Lung (tissue), 12 donors: ENCODE data around the gene MVB12B. TPM values are rescaled to one million over a fixed set of nuclear protein-coding genes. Genes with fewer than 3 reads are reported as not detected.

Experiments
- ATAC-seq: fragments of 200-7000 bp; cut with Tn5 transposase; one replicate; pipeline ENCODE4 v1.9.1; 2020; ENCODE audit warnings: moderate number of reproducible peaks; ENCODE audit not compliant: insufficient read depth, low FRiP score
- DNase-seq, 3 donors: peaks; one replicate each; pipeline ENCODE4 v3.0.0-alpha.2; 2013 to 2017
- H3K27ac ChIP-seq, 2 donors: one replicate each; pipeline ENCODE4 v1.5.1; 2013; ENCODE audit warnings: mild to moderate bottlenecking in 2 of 2, moderate library complexity in 2 of 2, control low read depth in 1 of 2, inconsistent platforms in 1 of 2, low read depth in 1 of 2, low read length in 1 of 2
- H3K27me3 ChIP-seq, 3 donors: one replicate each; pipeline ENCODE4 v1.5.1; 2013; ENCODE audit warnings: low read length in 2 of 3; ENCODE audit not compliant: control insufficient read depth in 3 of 3, insufficient read depth in 3 of 3
- H3K36me3 ChIP-seq, 4 donors: one replicate each; pipeline ENCODE4 v1.5.1; 2013; ENCODE audit warnings: low read length in 4 of 4, mild to moderate bottlenecking in 1 of 4, moderate library complexity in 1 of 4; ENCODE audit not compliant: control insufficient read depth in 4 of 4, insufficient read depth in 4 of 4
- H3K4me1 ChIP-seq, 5 donors: one replicate each; pipeline ENCODE4 v1.5.1; 2013; ENCODE audit warnings: low read length in 5 of 5, mild to moderate bottlenecking in 2 of 5, moderate library complexity in 1 of 5; ENCODE audit not compliant: control insufficient read depth in 5 of 5, insufficient read depth in 5 of 5
- H3K4me3 ChIP-seq: one replicate; pipeline ENCODE4 v1.5.1; 2013; ENCODE audit warnings: mild to moderate bottlenecking, control low read depth, moderate library complexity
- H3K9ac ChIP-seq, 2 donors: one replicate each; pipeline ENCODE4 v1.5.1; 2013; ENCODE audit warnings: low read length in 2 of 2, control low read depth in 1 of 2; ENCODE audit not compliant: insufficient read depth in 1 of 2
- H3K9me3 ChIP-seq, 4 donors: one replicate each; pipeline ENCODE4 v1.5.1; 2013; ENCODE audit warnings: low read length in 3 of 4, mild to moderate bottlenecking in 1 of 4, moderate library complexity in 1 of 4; ENCODE audit not compliant: control insufficient read depth in 4 of 4, insufficient read depth in 3 of 4
- WGBS, 2 donors: extraction: QIAGEN DNeasy Blood & Tissue Kit; methylation state at CpG; one replicate each; pipeline ENCODE4 v1.1.7; 2013; 5-methylcytosine and 5-hydroxymethylcytosine counted together
- polyA plus RNA-seq, 2 donors: library from polyadenylated mRNA; stranded (reverse); fragments of 200-250 nt; gene quantifications; one replicate each; pipeline ENCODE4 v1.2.1, GENCODE V29; 2013
- total RNA-seq, 2 donors: library from RNA; depleted of rRNA in 1 of 2; stranded (reverse); fragments of >200 nt in 1 of 2; gene quantifications; one replicate each; pipeline ENCODE4 v1.2.1, GENCODE V29; 2014 to 2021
- TF ChIP-seq, protein P1 (sequence below): IDR thresholded peaks from 2 replicates; pipeline ENCODE4 v1.5.1; 2012; ENCODE audit warnings: mild to moderate bottlenecking; ENCODE audit errors: control extremely low read depth, extremely low read depth
- donor health status: control.
- donor health status: control.
- donor health status: Bipolar disorder and iron deficiency.
- donor health status: healthy.
- donor health status: DM: yes; HTN: yes; CAD: no.

MVB12B gene
- total and polyA plus RNA-seq, 4 donors, result 9.5 to 33.6 (median 16.5) TPM

DNA sequence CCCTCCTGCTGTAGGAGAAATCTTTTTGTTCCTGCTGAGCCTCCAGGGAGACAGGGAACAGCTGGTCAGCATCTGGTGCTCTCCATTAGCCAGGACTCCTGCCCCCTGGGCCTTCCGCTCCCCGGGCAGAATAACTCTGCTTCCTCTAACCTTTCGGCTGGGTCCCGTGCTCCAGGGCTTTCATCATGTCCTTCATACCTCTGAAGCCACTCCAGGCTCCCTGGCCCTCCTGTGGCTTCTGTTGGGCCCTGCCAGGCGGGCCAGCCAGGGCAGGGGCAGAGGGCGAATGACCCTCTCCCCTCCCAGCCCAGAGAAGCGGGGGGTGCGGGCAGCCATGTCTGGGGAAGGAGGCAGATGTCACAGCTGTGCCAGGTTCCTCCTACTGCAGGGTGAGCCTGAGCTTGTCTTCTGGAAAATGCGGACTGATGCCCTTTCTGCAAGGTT lies 205.4 kb downstream of the MVB12B start:
- no peak overlapping the region for H3K4me3 ChIP-seq
- H3K36me3 ChIP-seq, result no peaks in the 10 kb centered on the region
- peaks cover 0 to 23% (median 6%) of the 10 kb centered on the region in 3 donors for H3K27me3 ChIP-seq
- TF ChIP-seq, protein P1, sequence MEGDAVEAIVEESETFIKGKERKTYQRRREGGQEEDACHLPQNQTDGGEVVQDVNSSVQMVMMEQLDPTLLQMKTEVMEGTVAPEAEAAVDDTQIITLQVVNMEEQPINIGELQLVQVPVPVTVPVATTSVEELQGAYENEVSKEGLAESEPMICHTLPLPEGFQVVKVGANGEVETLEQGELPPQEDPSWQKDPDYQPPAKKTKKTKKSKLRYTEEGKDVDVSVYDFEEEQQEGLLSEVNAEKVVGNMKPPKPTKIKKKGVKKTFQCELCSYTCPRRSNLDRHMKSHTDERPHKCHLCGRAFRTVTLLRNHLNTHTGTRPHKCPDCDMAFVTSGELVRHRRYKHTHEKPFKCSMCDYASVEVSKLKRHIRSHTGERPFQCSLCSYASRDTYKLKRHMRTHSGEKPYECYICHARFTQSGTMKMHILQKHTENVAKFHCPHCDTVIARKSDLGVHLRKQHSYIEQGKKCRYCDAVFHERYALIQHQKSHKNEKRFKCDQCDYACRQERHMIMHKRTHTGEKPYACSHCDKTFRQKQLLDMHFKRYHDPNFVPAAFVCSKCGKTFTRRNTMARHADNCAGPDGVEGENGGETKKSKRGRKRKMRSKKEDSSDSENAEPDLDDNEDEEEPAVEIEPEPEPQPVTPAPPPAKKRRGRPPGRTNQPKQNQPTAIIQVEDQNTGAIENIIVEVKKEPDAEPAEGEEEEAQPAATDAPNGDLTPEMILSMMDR, result no peak
- DNase-seq (peak; percentile 78 to 88 (median 82)), ATAC-seq (no peak)
- WGBS, 2 donors, result 58 to 69% methylated on average over 9 of the region's 9 CpGs
- H3K9ac ChIP-seq, result no peak overlapping the region
- peaks cover 0 to 15% (median 0%) of the 10 kb centered on the region in 5 donors for H3K4me1 ChIP-seq
- no peak overlapping the region for H3K27ac ChIP-seq
- H3K9me3 ChIP-seq, result no peaks in the 10 kb centered on the region

DNA sequence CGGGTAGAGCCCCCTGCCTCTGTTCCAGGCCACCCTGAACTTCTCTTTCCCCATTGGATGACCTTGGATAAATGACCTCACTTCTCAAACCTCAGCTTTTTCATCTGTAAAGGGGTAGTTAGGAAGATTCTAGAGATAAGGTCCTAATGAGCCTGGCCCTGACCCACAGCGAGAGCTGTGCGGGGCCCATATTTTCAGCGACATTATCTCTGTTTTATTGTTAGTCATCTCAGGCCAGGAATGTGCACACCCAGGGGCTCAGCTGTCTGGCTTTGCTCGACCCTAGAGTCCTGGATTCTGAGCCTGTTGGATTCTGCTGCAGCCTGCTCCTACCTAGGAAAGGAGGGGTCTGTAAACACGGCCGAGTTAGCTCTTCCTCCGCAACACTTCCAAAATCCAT lies 205.9 kb downstream of the MVB12B start:
- Histone ChIP-seq H3K27ac (no peak overlapping the region), H3K4me1 (peaks cover 0 to 15% (median 0%) of the 10 kb centered on the region in 5 donors), H3K9ac (no peak overlapping the region), H3K36me3 (no peaks in the 10 kb centered on the region), H3K27me3 (peaks cover 0 to 23% (median 6%) of the 10 kb centered on the region in 3 donors), H3K4me3 (no peak overlapping the region), H3K9me3 (no peaks in the 10 kb centered on the region)
- ATAC-seq (no peak), DNase-seq (no peak)
- 70 to 79% methylated on average over 8 of the region's 8 CpGs for WGBS, 2 donors
- TF ChIP-seq, protein P1, result no peak

DNA sequence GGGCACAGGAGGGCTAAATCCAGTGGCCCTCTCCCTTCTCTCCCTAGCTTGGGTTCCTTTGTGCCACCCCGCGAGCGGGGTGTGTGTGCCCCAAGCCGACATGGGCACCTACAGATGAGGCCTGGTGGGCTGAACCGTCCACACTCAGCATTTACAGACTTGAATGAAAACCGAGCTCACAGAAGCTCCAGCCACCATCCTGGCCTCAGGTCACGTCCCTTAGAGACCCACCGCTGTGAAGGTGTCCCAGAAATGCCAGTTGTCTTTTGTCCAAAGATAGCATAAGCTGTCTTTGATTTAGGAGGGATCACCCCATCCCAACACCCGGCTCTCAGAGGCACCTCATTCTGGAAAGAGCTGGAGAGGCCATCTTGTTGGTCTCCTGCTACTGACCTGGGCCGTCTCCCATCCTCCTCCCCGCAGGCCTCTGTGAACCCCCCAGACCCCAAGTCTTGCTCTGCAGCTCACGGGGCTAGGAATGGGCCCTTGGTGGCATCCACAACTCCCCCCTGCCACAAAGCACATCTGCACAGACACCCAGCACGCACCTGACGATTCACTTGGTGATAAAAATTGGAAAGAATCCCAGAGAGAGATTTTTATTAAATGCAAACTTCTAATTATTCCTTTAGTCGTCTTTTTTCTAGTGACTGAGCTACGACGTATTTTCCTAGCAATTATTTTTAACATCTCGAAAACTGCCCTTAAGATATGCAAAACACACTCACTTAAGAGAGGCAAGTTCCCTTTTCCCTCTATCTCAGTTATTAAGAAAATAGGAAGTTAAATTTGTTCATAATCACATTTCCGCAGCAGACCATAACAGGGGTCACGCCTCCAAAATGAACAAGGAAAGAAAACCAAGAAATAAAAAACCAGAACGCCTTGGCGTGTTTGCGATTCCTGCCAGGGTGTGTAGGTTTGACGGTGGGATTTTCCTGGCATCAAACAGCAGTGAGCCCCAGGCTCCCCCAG lies 206.6 kb downstream of the MVB12B start:
- no peaks in the 10 kb centered on the region for H3K9me3 ChIP-seq
- TF ChIP-seq, protein P1, result no peak
- H3K27me3 ChIP-seq, result peaks cover 0 to 25% (median 6%) of the 10 kb centered on the region in 3 donors
- peak overlapping the region in 1 of 2 donors; percentile 65 for H3K27ac ChIP-seq
- ATAC-seq, result no peak
- no peak overlapping the region for H3K4me3 ChIP-seq
- H3K9ac ChIP-seq, result no peak overlapping the region
- no peaks in the 10 kb centered on the region for H3K36me3 ChIP-seq
- no peak for DNase-seq
- H3K4me1 ChIP-seq, result peaks cover 0 to 15% (median 0%) of the 10 kb centered on the region in 5 donors
- whole genome bisulfite sequencing, 2 donors, result 52 to 74% methylated on average over 24 of the region's 24 CpGs
